ENCODE results near the gene TBC1D16. TPM values are rescaled to one million over a fixed set of nuclear protein-coding genes. Genes with fewer than 3 reads are reported as not detected.

TBC1D16 gene
- total RNA-seq, 1 experiment from 2014 or later, result 85.8 TPM

DNA sequence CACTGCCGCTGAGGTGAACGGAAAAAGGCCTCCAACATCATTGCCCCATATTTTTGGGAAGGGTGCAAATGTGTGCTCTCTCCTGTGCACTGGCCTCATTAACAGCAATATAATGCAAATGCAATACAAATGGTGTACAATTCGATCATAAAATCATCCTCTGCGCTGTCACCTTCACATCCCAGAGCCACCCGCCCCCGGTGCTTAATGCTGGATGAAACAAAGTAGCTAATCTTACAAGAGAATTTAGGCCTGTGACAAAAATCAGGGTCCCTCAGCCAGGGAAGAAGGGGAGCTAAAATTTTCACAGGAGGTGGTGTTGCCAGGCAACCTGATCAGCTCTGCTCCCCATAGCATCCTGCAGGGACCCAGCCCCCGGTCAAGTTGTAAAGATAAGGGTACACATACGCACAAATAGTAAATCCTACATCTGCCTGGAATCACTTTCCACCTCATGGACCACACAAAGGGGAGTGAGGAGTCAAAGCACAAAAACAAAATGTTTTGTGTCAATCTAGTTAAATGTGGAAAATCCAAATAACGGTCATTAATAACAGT, 3.0 kb downstream of the TBC1D16 start:
- H3K36me3 Mint-ChIP-seq (ENCODE audit: insufficient read depth in 1 of 3, low read depth in 3 of 3), result peaks cover 3 to 8% (median 7%) of the 10 kb centered on the region in 3 experiments; a peak in 5 of 7 replicates
- H3K23ac ChIP-seq (ENCODE audit: insufficient read length, low read depth, low read length), result no peak overlapping the region
- H2BK120ac ChIP-seq (ENCODE audit: low read depth, low read length, poor library complexity, severe bottlenecking), result no peak overlapping the region
- H2BK5ac ChIP-seq (ENCODE audit: insufficient read length, low read length), result no peak overlapping the region
- no peak for DNase-seq
- no peak overlapping the region for H3K4me2 ChIP-seq (ENCODE audit: insufficient read depth, insufficient read length, low read length)
- no CpG with 5 or more reads among the region's 9 CpGs for WGBS (ENCODE audit: extremely low coverage, insufficient read length, low lambda C conversion rate)
- H3T11ph ChIP-seq (ENCODE audit: low read length), result no peak overlapping the region
- peaks cover 7% of the 10 kb centered on the region for H3K79me1 ChIP-seq (ENCODE audit: insufficient read depth, low read depth, low read length, poor library complexity, severe bottlenecking)
- H3K4me3 Mint-ChIP-seq, result no peak overlapping the region
- H3K27me3 Mint-ChIP-seq (ENCODE audit: low read depth), result no peaks in the 10 kb centered on the region
- H4K5ac ChIP-seq (ENCODE audit: insufficient read length, low read depth, low read length), result no peak overlapping the region
- H3K14ac ChIP-seq (ENCODE audit: insufficient read depth, low read length), result no peak overlapping the region
- H3K4me1 ChIP-seq (ENCODE audit: insufficient read depth, low read length), result no peaks in the 10 kb centered on the region; the same call in 1 of the 2 replicates
- H3K9me3 Mint-ChIP-seq, result peaks cover 0 to 2% of the 10 kb centered on the region in 2 experiments; a peak in 1 of 5 replicates
- peaks cover 12% of the 10 kb centered on the region for H3K23me2 ChIP-seq (ENCODE audit: insufficient read length, low read depth, low read length, poor library complexity, severe bottlenecking)
- no peak overlapping the region for H3K9ac ChIP-seq (ENCODE audit: extremely low read depth, insufficient read length, low read length)
- peaks cover 42 to 47% of the 10 kb centered on the region in 2 experiments for H3K4me1 Mint-ChIP-seq
- no peaks in the 10 kb centered on the region for H3K9me3 ChIP-seq (ENCODE audit: control insufficient read depth, low read depth, low read length)
- no peak overlapping the region for H3K56ac ChIP-seq (ENCODE audit: insufficient read length, low read depth, low read length)
- no peak overlapping the region for H3K4ac ChIP-seq (ENCODE audit: low read depth, low read length)
- H4K91ac ChIP-seq (ENCODE audit: insufficient read length, low read depth, low read length), result no peak overlapping the region
- H3K27me3 ChIP-seq (ENCODE audit: insufficient read depth, low read length), result no peaks in the 10 kb centered on the region
- H3K79me2 ChIP-seq (ENCODE audit: insufficient read depth, low read length), result peaks cover 45% of the 10 kb centered on the region; the same call in 1 of the 2 replicates
- TF ChIP-seq, protein P1, sequence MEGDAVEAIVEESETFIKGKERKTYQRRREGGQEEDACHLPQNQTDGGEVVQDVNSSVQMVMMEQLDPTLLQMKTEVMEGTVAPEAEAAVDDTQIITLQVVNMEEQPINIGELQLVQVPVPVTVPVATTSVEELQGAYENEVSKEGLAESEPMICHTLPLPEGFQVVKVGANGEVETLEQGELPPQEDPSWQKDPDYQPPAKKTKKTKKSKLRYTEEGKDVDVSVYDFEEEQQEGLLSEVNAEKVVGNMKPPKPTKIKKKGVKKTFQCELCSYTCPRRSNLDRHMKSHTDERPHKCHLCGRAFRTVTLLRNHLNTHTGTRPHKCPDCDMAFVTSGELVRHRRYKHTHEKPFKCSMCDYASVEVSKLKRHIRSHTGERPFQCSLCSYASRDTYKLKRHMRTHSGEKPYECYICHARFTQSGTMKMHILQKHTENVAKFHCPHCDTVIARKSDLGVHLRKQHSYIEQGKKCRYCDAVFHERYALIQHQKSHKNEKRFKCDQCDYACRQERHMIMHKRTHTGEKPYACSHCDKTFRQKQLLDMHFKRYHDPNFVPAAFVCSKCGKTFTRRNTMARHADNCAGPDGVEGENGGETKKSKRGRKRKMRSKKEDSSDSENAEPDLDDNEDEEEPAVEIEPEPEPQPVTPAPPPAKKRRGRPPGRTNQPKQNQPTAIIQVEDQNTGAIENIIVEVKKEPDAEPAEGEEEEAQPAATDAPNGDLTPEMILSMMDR (conservative IDR thresholded peaks at IDR 0.05), result no peak
- no peak overlapping the region for H2BK20ac ChIP-seq (ENCODE audit: low read depth, low read length, poor library complexity, severe bottlenecking)
- no peak overlapping the region for H2AFZ ChIP-seq (ENCODE audit: low read length)
- no peak overlapping the region for H3K18ac ChIP-seq (ENCODE audit: insufficient read length, low read depth, low read length)
- no peak overlapping the region for H2AK5ac ChIP-seq (ENCODE audit: insufficient read length, low read length)
- no peak overlapping the region for H3K27ac ChIP-seq (ENCODE audit: insufficient read length, low read depth, low read length)
- no peak overlapping the region for H2BK15ac ChIP-seq (ENCODE audit: low read depth, low read length)
- H2BK12ac ChIP-seq (ENCODE audit: insufficient read length, low read depth, low read length), result no peak overlapping the region
- peaks cover 2% of the 10 kb centered on the region for H4K20me1 ChIP-seq (ENCODE audit: control insufficient read depth, insufficient read depth, insufficient read length)
- H4K8ac ChIP-seq (replicated peaks; ENCODE audit: insufficient read length, low read depth, low read length), result no peak overlapping the region
- no peak overlapping the region for H3K27ac Mint-ChIP-seq
